Stomach (tissue), 9 donors: ENCODE measurements around the gene NR3C1. TPM values are rescaled to one million over a fixed set of nuclear protein-coding genes. Genes with fewer than 3 reads are reported as not detected.
A peak's percentile ranks its signal among the peaks of the same experiment; 100 is the strongest.

ENCODE experiments used
- DNase-seq, 2 donors: peaks; one replicate each; pipeline versions ENCODE4 v3.0.0 to v3.0.0-alpha.2; 2013 to 2019
- H3K27ac ChIP-seq, 5 donors: fragments of 200-600 bp in 4 of 5; sonication (generic) in 4 of 5; one replicate each; pipeline ENCODE4 v1.5.1; 2013 to 2019; ENCODE audit warnings: mild to moderate bottlenecking in 1 of 5, moderate library complexity in 1 of 5
- H3K27me3 ChIP-seq, 3 donors: fragments of 200-600 bp; sonication (generic); one replicate each; pipeline ENCODE4 v1.5.1; 2017 to 2019; ENCODE audit warnings: mixed run types in 1 of 3
- H3K36me3 ChIP-seq, 4 donors: fragments of 200-600 bp; sonication (generic); 1 replicate in 3 of 4; 2 replicates in 1 of 4; pipeline ENCODE4 v1.5.1; 2016 to 2019
- H3K4me1 ChIP-seq, 4 donors: fragments of 200-600 bp; sonication (generic); one replicate each; pipeline ENCODE4 v1.5.1; 2016 to 2019
- H3K4me3 ChIP-seq, 4 donors: fragments of 200-600 bp; sonication (generic) in 3 of 4; one replicate each; pipeline ENCODE4 v1.5.1; 2016 to 2019; ENCODE audit warnings: mild to moderate bottlenecking in 1 of 4
- H3K9me3 ChIP-seq, 4 donors: fragments of 200-600 bp; sonication (generic); one replicate each; pipeline ENCODE4 v1.5.1; 2016 to 2019
- EP300 ChIP-seq: sonication (generic); formaldehyde crosslinking; IDR thresholded peaks from one replicate; pipeline ENCODE4 v1.6.1; 2017; ENCODE audit warnings: antibody characterized with exemption
- POLR2A ChIP-seq, 4 donors: fragments of 450-650 bp; IDR thresholded peaks; one replicate each; pipeline ENCODE4 v1.6.1; 2016; ENCODE audit warnings: antibody characterized with exemption in 4 of 4, control low read depth in 2 of 4, mild to moderate bottlenecking in 1 of 4, moderate library complexity in 1 of 4
- POLR2AphosphoS5 ChIP-seq, 3 donors: sonication (generic); formaldehyde crosslinking; IDR thresholded peaks; one replicate each; pipeline ENCODE4 v1.6.1; 2016; ENCODE audit warnings: antibody characterized with exemption in 3 of 3
- WGBS, 5 donors: extraction: QIAGEN DNeasy Blood & Tissue Kit in 3 of 5; methylation state at CpG; one replicate each; pipeline versions ENCODE4 v1.1.5 to v1.1.7; 2013 to 2018; 5-methylcytosine and 5-hydroxymethylcytosine counted together
- intact Hi-C: fragments of 100-400 bp; cut with DNase I; formaldehyde crosslinking; loops from one replicate; pipeline ENCODE4 v1.15.1; 2023; ENCODE audit warnings: low total_unique reads
- polyA plus RNA-seq, 3 donors: library from polyadenylated mRNA; stranded (reverse); fragments of 200-250 nt; gene quantifications; one replicate each; pipeline ENCODE4 v1.2.3, GENCODE V29; 2013
- total RNA-seq, 5 donors: library from RNA; depleted of rRNA; stranded (reverse); fragments of >200 nt; gene quantifications; one replicate each; pipeline versions ENCODE4 v1.1.0 to v1.2.3, GENCODE V29; 2014 to 2016
- TF ChIP-seq, protein P1 (sequence below), 7 experiments: fragments of 450-650 bp in 4 of 7; fragments of 200-600 bp in 3 of 7; sonication (generic) in 3 of 7; IDR thresholded peaks; one replicate each; pipeline ENCODE4 v1.5.1; 2016 to 2019; ENCODE audit warnings: antibody characterized with exemption in 7 of 7, control low read depth in 2 of 7, mild to moderate bottlenecking in 1 of 7
- donor health status: healthy with polysubstance abuse.
- donor health status: Bipolar disorder and iron deficiency.
- donor health status: healthy.

Gene NR3C1
- total and polyA plus RNA-seq, 8 donors, result 6.4 to 82.8 (median 15.8) TPM

DNA sequence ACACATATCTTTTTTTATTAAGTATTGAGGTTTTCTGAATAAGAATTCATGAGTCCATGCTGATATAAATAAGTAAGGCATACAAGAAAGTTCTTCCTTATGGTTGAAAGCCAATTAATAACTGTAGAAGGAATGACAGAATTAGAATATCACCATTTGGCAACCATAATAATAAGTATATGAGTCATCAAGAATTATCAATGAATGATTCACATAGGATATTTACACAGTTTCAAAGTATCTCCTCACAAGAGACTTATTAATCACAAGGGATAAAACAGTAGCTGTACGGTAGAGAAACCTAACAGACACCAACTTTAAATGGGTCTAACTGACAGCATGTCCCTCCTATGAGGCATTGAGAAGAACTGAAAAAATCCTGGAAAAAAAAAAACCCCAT is 161.6 kb downstream of the NR3C1 start:
- H3K27ac ChIP-seq, result no peak overlapping the region
- WGBS, 5 donors, result 31 to 51% (median 44%) methylated on average over 1 of the region's 1 CpG
- no peak overlapping the region for H3K4me3 ChIP-seq
- no peaks in the 10 kb centered on the region for H3K27me3 ChIP-seq
- DNase-seq, result no peak
- no peak for TF ChIP-seq POLR2AphosphoS5 (IDR thresholded peaks at IDR 0.05)
- TF ChIP-seq, protein P1, sequence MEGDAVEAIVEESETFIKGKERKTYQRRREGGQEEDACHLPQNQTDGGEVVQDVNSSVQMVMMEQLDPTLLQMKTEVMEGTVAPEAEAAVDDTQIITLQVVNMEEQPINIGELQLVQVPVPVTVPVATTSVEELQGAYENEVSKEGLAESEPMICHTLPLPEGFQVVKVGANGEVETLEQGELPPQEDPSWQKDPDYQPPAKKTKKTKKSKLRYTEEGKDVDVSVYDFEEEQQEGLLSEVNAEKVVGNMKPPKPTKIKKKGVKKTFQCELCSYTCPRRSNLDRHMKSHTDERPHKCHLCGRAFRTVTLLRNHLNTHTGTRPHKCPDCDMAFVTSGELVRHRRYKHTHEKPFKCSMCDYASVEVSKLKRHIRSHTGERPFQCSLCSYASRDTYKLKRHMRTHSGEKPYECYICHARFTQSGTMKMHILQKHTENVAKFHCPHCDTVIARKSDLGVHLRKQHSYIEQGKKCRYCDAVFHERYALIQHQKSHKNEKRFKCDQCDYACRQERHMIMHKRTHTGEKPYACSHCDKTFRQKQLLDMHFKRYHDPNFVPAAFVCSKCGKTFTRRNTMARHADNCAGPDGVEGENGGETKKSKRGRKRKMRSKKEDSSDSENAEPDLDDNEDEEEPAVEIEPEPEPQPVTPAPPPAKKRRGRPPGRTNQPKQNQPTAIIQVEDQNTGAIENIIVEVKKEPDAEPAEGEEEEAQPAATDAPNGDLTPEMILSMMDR (IDR thresholded peaks at IDR 0.05), result no peak
- TF ChIP-seq EP300, result no peak
- TF ChIP-seq POLR2A (IDR thresholded peaks at IDR 0.05), result no peak
- H3K36me3 ChIP-seq, result no peaks in the 10 kb centered on the region
- H3K9me3 ChIP-seq, result no peaks in the 10 kb centered on the region
- peaks cover 0 to 20% (median 9%) of the 10 kb centered on the region in 4 donors for H3K4me1 ChIP-seq
- intact Hi-C loops, result no loop called here

DNA sequence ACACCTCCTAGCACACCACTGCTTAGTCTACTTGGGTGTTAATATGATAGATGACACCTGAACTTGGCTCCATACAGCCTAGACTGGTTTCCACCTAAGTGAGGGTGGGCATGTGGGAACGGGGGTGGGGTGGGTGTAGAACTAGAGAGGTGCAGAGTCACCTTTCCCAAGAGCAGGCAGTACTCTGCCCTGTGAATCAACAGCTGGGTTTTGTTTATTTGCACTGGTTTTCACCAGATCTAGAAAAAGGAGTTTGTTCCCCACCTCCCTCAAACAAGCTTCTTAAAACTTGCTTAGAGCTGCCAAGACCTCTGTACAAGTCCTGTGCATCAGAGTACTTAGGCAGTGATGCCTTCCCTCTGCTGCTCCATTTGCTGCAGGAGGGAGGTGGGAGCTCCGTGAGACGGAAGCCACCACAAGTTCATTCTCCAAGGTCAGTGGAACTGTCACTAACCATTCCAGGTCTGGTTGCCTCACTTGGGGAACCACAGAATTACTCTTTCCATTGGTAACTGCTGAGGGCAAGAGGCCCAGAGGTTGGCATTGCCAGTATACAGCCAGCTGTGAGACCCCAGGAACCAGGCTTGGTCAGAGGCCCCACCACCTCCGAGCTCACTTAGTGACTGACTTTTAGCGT is 163.5 kb downstream of the NR3C1 start:
- DNase-seq, result peak in 1 of 2 donors; percentile 38
- no peaks in the 10 kb centered on the region for H3K9me3 ChIP-seq
- whole genome bisulfite sequencing, 5 donors, result 73 to 79% (median 74%) methylated on average over 4 to 5 of the region's 5 CpGs
- H3K27me3 ChIP-seq, result no peaks in the 10 kb centered on the region
- no peak for TF ChIP-seq POLR2A (IDR thresholded peaks at IDR 0.05)
- TF ChIP-seq, protein P1 (IDR thresholded peaks at IDR 0.05), result no peak
- H3K4me1 ChIP-seq, result peaks cover 0 to 20% (median 9%) of the 10 kb centered on the region in 4 donors
- intact Hi-C loops, result no loop called here
- H3K4me3 ChIP-seq, result no peak overlapping the region
- no peak overlapping the region for H3K27ac ChIP-seq
- H3K36me3 ChIP-seq, result no peaks in the 10 kb centered on the region

DNA sequence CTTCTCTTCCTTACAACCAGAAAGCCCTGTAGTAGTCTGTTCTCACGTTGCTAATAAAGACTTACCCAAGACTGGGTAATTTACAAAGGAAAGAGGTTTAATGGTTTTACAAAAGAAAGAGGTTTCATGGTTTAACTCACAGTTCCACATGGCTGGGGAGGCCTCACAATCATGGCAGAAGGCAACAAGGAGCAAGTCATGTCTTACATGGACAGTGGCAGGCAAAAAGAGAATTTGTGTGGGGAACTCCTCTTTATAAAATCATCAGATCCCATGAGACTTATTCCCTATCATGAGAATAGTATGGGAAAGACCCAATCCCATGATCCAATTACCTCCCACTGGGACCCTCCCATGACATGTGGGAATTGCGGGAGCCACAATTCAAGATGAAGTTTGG is 164.9 kb downstream of the NR3C1 start:
- TF ChIP-seq POLR2A (IDR thresholded peaks at IDR 0.05) (no peak), POLR2AphosphoS5 (IDR thresholded peaks at IDR 0.05) (no peak), EP300 (no peak)
- TF ChIP-seq, protein P1 (IDR thresholded peaks at IDR 0.05), result no peak
- 86 to 95% (median 92%) methylated on average over 2 of the region's 2 CpGs for WGBS, 5 donors
- H3K27ac ChIP-seq, result no peak overlapping the region
- no peak for DNase-seq
- H3K36me3 ChIP-seq, result no peaks in the 10 kb centered on the region
- no peaks in the 10 kb centered on the region for H3K27me3 ChIP-seq
- H3K4me1 ChIP-seq, result peaks cover 0 to 18% (median 8%) of the 10 kb centered on the region in 4 donors
- H3K4me3 ChIP-seq, result no peak overlapping the region
- intact Hi-C loops, result no loop called here
- no peaks in the 10 kb centered on the region for H3K9me3 ChIP-seq

DNA sequence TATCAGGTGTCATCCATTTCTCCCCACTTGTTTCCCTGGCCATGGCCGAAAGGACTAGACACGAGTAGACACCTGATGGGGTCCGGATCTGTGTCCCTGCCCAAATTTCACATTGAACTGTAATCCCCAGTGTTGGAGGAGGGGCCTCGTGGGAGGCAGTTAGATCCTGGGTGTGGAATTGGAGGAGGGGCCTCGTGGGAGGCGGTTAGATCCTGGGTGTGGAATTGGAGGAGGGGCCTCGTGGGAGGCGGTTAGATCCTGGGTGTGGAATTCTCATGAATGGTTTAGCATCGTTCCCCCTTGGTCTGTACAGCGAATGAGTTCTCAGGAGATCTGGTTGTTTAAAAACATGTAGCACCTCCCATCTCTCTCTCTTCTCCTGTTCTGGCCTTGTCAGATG is 165.8 kb downstream of the NR3C1 start:
- no peaks in the 10 kb centered on the region for H3K36me3 ChIP-seq
- DNase-seq, result no peak
- TF ChIP-seq POLR2A (IDR thresholded peaks at IDR 0.05), result no peak
- TF ChIP-seq, protein P1 (IDR thresholded peaks at IDR 0.05), result no peak
- TF ChIP-seq EP300, result no peak
- TF ChIP-seq POLR2AphosphoS5 (IDR thresholded peaks at IDR 0.05), result no peak
- H3K4me1 ChIP-seq, result peaks cover 0 to 16% (median 1%) of the 10 kb centered on the region in 4 donors
- whole genome bisulfite sequencing, 5 donors, result 92 to 96% (median 94%) methylated on average over 10 of the region's 10 CpGs
- intact Hi-C loops, result no loop called here
- no peaks in the 10 kb centered on the region for H3K27me3 ChIP-seq
- H3K27ac ChIP-seq, result no peak overlapping the region
- no peaks in the 10 kb centered on the region for H3K9me3 ChIP-seq
- no peak overlapping the region for H3K4me3 ChIP-seq
